Stimulated activated CD8-positive, alpha-beta memory T cell treated with anti-CD3 and anti-CD28 coated beads, Interleukin-4, amount 100 ng/mL, for 4 hours (primary cell): ENCODE data around the gene NHERF2.
"Not testable (repeated sequence)": the region's sequence is repeated elsewhere in the genome, so short reads cannot be mapped to it uniquely, and the experiment has no call there.

Experiments
- DNase-seq, 2 donors: peaks; one replicate each; pipeline ENCODE4 v3.0.0-alpha.2; 2020; ENCODE audit warnings: low read depth in 2 of 2, low spot score in 1 of 2

Gene NHERF2

DNA sequence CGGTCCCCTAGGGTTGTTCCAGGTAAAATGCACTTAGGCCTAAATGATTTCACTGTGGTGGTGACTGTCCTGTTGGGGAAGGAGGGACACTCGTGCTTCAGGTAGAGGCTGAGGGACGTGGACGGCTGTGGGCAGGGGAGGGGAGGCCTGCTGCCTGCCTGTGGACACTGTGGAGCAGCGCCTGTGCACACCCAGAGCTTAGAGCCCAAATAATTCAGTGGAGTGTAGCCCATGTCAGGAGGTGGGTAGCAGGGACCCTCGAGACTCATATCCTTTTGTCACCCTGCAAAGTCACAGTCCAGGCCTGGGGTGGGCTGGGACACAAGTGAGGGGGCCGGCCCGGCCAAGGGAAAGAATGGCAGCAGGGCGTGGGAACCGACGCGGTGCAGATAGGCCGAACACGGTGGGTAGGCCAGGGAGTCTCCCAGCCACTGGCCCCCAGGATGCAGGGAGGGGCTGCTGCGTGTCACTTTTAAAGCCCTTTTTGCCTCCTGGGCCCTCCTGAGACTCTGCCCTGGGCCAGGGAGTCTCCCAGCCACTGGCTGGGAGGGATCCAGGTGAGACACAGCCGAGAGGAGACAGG, 733 bp upstream of the NHERF2 start:
- DNase-seq = no peak

- DNase-seq = no peak
These were observed 615 bp downstream of the NHERF2 start for GRCh38 chr16:2027024-2028010.

DNA sequence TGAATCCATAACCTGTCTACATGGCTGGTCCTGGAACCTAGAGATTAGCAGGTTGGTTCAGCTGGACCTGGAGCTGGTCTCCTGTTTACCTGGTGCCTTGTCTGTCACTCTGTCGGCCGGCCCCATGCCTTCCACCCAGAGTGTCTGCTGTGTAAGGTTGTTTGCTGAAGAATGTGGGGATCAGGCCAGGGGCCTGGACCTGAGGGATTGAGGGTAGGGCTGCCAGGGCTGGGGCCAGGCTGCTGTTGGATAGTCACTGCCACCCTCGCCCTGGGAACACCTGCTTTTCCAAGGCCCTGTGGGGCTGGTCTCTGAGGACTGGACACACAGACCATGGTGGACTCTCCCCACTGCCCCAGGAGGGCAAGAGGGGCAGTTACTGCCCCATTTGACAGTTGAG, 1.4 kb downstream of the NHERF2 start:
- no peak for DNase-seq

DNA sequence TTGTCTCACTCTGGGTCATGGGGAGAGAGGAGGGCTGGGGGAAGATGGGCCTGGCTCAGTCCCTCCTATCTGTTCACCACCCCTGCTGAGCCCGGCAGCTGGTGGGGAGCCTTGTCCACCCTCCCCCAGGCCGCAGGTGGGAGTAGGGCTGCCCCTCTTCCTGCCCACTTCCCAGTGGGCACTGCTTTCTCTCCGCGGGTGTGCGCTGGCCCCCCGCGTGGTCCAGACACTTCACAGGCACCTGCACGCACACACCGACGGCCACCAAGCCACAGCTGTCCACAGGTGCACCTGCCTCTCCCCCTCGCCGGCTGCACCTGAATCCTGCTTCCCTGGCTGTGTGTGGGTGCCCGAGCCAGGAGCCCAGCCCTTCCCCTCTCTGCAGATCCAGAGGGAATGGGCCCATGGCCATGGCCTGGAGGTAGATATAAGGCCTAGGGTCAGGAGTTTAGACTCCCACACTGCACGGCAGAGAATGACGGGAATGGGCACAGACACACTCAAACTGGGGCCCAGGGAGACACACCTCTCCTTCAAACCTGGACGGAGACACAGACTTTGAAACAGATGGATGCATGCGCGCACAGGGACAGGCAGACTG, 2.0 kb downstream of the NHERF2 start:
- DNase-seq = no peak

- no peak for DNase-seq
These were observed 2.6 kb downstream of the NHERF2 start for GRCh38 chr16:2029350-2029749.

GRCh38 chr16:2030036-2030435, 3.3 kb downstream of the NHERF2 start:
- no peak for DNase-seq

- no peak for DNase-seq
These were observed 4.4 kb downstream of the NHERF2 start for GRCh38 chr16:2031081-2031577.

- no peak for DNase-seq
These were observed 5.8 kb downstream of the NHERF2 start for GRCh38 chr16:2032285-2033056.

- DNase-seq = no peak
These were observed 6.6 kb downstream of the NHERF2 start for GRCh38 chr16:2033057-2033908.

DNA sequence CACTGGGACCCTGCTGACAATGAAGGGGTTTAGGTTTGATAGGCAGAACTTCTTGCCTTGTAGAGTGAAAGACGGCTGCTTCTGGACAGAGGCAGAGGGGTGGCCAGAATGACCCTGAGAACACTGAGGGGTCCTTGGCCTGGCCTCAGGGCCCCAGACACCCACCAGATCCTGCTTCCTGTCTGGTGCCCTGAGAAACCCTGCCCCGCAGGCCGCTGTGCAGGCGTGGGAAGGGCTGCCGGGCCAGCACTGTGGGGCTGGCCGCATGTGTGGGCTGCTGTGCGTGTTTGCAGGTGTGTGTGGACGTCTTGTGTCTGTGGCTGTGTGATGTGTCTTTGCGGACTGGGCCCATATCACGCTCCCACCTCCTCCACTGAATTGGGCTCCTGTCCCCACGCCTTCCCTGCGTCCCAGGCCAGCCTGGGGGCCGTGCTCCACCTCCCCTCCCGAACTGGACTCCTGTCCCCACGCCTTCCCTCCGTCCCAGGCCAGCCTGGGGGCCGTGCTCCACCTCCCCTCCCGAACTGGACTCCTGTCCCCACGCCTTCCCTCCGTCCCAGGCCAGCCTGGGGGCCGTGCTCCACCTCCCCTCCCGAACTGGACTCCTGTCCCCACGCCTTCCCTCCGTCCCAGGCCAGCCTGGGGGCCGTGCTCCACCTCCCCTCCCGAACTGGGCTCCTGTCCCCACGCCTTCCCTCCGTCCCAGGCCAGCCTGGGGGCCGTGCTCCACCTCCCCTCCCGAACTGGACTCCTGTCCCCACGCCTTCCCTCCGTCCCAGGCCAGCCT, 7.4 kb downstream of the NHERF2 start:
- DNase-seq = not testable (repeated sequence)

GRCh38 chr16:2034696-2035430, 8.2 kb downstream of the NHERF2 start:
- no peak for DNase-seq

DNA sequence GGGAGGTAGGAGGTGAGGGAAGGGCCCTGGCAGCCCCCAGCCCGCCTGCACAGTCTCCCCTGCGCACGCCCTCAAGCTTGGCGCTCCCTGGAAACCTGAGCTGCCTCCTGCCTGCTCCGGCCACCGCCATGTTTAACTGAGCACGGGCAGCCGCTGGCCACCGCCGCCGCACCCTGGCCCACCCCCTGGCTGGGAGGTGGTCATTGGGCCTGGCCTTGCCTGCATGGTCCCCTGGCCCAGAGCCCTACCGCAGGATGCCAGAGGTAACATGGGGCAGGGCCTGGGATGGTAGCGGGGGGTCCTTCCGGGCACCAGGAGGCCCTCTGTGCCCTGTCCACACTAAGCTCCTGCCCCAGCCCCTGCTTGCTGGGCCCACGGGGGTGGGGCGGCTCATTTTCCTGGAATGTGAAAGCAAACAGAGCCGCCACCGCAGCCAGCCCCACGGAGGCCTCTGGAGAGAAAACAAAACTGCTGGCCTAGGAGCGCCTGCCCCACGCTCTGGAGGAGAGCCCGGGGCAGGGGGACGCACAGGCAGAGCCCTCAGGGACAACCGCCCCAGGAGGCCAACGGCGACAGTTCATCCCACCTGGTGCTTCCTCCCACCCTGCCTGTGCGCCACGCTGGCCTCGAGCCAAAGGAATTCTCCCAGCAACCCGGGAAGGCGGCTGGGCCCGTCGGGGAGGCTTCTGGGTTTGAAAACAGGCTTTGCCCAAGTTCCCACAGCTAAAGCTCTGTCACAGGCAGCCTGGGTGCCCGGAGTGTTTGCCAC, 8.9 kb downstream of the NHERF2 start:
- no peak for DNase-seq

- no peak for DNase-seq
These were observed 9.7 kb downstream of the NHERF2 start for GRCh38 chr16:2036200-2036966.

DNA sequence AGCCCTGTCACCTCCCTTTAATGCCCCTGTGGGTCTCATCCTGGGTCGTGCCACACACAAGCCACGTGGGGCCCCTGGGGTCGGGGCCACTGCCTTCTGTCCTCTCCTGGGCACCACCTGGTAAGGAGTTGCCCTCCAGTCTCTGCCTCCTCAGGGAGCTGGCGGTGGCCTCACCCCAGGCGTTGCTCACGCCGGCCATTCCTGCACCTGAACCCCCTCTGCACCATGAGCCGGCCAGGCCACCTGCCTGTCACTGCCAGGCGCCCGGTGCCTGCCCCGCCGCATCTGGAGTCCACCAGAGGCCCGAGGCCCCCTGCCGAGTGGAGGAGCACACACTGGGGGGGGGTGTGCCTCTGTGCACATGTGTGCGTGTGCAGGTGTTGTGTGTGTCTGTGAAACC, 10.4 kb downstream of the NHERF2 start:
- no peak for DNase-seq

DNA sequence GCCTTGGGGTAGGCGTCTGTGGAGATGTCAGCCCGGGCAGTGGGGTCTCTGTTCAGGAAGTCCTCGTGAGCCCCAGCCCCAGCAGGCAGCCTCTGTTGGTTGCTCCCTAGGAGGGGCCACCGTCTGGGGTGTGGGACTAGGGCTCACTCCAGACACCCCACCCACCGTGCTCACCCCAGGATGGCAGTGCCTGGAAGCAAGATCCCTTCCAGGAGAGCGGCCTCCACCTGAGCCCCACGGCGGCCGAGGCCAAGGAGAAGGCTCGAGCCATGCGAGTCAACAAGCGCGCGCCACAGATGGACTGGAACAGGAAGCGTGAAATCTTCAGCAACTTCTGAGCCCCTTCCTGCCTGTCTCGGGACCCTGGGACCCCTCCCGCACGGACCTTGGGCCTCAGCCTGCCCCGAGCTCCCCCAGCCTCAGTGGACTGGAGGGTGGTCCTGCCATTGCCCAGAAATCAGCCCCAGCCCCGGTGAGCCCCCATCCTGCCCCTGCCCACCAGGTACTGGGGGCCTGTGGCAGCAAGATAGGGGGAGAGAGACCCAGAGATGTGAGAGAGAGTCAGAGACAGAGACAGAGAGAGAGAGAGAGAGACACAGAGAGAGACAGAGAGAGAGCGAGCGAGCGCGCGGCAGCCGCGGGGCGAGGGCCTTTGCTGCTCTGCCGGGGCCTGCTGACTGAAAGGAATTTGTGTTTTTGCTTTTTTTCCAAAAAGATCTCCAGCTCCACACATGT, 11.1 kb downstream of the NHERF2 start:
- no peak for DNase-seq

DNA sequence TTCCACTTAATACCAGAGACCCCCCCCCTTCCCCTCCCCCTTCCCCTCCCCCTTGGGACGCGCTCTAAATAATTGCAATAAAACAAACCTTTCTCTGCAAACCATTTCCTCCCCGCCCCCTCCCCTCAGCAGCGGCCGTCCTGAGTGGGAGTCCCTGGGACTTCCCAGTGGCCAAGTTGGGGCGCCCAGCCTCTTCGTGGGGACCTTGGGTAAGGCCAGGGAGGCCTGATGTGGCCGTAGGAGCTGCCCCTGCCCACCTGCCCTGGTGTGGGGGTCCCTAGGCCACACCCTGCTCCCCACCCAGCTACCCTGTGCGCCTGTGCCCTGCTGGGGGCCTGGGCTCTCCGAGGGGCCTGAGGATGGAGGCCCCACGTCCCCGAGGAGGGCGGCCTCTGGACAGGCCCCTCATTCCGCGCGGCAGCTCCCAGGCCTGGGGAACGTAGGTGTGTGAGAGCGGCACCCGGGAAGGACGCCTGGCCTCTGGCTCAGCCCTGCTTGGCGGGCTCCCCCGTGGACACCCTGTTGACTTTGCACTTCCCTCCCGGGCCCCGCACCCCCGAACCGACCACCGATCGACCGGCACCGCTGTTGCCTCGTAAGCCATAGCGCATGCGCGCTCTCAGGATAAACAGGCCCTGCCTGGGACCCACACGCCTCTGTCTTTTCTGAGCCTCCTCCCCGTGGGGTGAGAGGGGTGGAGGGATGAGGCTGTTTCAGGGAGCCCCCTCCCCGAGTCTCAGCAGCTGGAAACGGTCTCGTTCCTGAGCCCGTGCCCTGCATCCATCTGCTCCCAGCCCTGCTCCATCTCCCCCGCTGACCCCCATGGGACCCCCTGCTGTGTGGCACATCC, 11.9 kb downstream of the NHERF2 start:
- no peak for DNase-seq
